HG03196 (cell line): ENCODE results near the gene BMF.
"Not testable (repeated sequence)": the region's sequence is repeated elsewhere in the genome, so short reads cannot be mapped to it uniquely, and the experiment has no call there.

Source experiments
- ATAC-seq: cut with Tn5 transposase; IDR thresholded peaks from one replicate; pipeline ENCODE4 v1.9.1; 2021; ENCODE audit not compliant: unreplicated experiment

BMF gene

DNA sequence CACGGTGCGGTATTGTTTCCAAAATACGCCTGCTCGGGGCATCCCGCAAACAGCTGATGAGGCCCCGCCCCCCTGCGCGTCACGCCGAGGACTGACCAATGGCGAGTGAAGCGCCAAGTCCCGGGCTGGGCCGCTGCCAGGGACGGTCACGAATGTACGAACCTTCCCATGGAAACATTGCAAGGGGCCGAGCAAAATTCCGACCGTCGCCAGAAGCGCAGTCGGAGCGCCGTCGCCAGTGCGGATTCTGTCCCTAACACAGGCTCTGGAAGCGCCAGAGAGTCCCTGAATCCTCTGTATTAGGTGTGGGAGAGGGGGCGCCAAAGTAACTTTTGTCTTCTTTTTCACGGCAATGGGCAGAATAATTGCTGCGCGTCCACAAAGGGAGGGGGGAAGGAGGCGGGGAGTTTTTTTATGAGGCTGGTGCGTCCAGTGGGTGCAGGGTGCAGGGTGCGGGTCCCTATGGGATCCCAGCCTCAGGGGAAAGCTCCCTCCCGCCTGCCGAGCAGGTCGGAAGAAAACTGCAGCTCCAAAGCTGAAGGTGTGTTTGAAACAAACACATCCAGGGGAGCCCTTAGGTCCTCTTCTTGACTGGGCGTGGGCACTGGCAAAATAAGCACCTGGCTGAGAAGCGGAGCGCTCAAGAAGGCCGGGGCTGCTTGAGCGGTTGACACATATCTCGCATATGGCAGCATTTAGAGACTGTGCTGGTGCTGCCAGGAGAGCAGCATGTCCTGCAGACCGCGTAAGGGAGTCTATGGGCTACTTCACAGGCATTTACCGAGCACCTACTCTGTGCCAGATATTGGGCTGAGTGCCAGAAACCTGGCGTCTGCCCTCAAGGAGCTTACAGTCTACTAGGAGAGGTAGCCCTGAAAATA is at the start of gene BMF:
TSS of gene BMF (minus strand) at position 25 of the 881 bp plus-strand sequence. CDS start 2,793 bp downstream, outside the sequence.
- peak; percentile 52 for ATAC-seq

DNA sequence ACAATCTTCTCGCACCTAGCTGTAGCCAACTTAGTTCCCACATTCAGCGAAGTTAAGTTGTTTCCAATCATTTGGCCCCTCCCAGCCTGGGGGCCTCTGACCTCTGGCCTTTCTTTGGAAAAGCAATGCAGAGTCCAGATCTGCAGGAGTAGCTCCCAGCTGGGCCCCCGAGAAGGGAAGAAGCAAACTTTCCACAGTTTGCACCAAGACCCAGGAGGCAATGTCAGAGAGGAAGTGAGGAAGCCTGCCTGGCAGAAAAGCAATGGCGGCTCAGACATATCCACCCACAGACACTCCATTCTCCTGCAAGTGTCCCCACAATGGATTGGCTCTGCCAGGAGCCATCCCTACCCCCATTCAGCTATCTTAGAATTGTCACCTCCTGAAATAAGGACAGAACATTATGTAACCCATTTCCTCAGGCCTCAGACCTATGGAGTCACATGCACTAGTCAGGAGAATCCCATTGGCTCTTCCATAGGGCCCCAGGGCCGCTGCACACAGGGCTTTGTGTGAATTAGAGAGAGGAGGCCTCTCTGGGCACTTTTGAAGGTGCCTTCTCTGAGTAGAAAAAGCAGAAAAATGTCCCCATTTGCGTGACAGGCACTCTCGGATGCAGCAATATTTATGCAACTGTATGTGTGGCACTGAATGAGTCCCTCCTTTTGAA is 49.2 kb upstream of the BMF start:
- ATAC-seq = no peak

DNA sequence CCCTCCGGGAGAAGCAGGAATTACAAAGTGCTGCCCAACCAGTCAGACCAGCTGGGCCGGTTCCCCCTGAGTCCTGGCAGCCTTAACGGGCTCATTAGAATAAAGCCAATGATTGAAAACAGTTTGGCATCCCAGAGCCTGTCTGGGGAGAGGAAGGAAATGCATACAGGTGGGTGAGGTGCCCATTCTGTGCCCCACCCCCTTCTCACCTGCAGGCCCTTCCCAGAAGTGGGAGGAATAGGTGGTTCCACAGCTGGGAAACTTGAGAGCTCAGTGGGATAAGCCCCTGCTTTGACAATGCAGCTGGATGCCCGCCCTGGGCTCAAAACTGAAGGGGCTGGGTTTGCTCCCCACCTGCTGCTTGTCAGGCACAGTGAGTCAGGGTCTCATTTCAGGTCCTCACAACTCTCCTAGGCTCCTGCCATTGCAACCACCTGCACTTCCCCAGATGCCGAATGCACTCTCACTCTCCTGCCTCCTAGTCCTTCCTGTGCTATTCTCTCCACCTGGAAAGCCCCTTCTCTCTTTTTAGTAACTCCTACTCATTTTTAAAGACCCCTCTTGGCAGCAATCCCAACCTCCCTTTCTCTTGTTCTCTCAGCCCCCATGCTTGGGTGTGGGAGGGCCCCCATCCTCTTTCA is 46.7 kb upstream of the BMF start:
- ATAC-seq = no peak

DNA sequence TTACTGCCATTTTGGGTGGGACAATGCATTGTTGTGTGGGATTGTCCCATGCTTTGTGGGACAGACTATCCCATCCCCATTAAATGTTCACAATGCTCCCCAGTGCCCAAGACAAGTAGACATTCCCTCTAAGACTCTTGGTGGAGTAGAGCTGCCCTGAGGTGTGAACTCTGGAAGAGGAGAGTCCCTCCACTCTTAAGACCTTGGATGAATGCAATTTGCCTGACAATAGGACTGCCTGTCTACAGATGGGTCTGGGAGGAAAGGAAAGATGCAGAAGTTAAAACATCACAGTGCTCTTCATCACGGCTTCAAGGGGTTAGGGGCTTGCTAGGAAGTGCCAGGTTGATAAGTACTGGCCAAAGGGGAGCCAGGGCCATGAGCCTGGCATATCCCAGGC is 46.1 kb upstream of the BMF start:
- ATAC-seq = not testable (repeated sequence)

- no peak for ATAC-seq
These were observed 43.3 kb upstream of the BMF start for GRCh38 chr15:40151991-40152390.

DNA sequence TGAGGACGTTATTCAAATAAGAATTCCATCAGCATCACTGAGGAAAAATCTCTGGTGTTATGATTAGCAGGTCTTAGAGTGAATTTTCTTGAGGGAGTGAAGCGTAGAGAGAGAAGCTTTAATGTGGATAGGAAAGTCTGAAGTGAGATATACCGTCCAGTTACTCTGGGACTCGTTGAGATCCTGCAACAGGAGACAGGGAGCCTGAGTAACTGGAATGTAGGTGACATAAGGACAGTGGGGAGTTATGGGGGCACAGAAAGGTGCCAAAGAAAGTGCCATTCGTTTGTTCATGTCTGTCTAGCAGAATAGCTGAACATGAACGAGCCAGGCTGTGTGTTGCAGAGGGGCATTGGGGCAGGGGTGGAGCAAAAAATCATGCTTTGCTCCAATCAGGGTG is 42.8 kb upstream of the BMF start:
- no peak for ATAC-seq

- no peak for ATAC-seq
These were observed 41.7 kb upstream of the BMF start for GRCh38 chr15:40150163-40150925.

- ATAC-seq = no peak
These were observed 40.7 kb upstream of the BMF start for GRCh38 chr15:40149339-40149738.

DNA sequence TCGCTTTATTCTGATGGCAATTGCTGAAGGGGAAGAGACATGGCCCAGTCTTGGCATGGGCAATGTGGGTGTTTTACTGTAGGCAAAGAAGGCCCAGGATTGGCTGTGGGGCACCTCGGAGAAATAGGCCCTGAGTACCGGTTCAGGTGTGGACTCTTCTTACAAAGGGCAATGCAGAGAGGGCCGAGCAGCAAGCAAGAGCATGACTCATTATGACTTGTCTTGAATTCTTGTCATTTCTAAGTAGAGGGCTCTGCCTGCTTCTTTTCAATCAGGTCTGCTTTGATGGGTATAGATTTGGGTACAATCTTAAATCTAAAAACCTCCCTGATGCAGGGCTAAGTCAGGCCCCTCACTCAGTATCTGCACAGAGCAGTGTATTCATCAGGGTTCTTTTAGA is 37.4 kb upstream of the BMF start:
- ATAC-seq = no peak

GRCh38 chr15:40142428-40142827 is 33.7 kb upstream of the BMF start:
- no peak for ATAC-seq

DNA sequence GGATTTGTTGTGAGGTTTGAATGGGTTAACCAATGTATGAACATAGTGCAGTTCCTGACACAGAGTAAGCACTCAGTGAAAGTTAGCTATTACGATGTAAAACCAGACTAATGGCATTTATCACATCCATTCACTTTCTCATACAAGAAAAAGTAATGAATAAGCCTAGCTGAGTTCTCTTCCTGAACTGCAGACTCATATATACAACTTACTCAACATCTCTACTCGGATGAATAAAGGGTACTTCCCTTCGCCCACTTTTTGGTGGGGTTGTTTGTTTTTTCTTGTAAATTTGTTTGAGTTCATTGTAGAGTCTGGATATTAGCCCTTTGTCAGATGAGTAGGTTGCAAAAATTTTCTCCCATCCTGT is 29.5 kb upstream of the BMF start:
- ATAC-seq = not testable (repeated sequence)

DNA sequence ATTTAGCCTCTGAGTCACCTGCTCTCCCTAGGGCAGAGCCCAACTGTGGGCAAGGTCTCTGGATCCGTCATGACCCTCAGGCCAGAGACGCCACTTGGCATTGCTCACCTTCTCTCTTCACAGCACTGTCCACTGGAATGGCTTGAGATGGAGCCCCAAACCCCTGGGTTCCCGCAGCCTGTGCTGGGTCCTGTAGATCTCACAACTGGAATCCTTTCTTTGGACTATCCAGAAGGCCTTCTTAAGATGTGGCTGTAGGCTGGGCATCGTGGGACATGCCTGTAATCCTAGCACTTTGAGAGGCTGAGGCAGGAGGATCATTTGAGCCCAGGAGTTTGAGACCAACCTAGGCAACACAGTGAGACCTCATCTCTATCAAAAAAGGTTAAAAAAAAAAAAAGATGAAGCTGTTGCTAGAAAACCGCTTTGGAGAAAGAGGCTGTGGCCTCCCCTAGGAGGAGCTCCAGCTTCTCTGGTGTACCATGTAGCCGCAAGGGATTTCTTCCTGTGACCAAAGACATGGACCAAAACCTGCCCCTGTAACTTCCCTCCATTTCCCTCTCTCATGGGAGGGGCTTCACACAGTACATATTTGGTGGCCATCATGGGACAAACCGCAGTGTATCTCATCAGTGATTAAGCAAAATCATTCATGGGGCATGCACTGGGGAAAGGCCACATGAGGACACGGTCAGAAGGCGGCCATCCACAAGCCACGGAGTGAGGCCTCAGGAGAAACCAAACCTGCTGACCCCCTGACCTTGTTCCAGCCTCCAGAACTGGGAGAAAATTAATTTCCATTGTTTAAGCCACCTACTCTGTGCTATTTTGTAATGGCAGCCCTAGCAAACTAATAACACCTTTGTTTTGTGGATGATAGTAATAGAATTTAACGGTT is 28.9 kb upstream of the BMF start:
- ATAC-seq = no peak

DNA sequence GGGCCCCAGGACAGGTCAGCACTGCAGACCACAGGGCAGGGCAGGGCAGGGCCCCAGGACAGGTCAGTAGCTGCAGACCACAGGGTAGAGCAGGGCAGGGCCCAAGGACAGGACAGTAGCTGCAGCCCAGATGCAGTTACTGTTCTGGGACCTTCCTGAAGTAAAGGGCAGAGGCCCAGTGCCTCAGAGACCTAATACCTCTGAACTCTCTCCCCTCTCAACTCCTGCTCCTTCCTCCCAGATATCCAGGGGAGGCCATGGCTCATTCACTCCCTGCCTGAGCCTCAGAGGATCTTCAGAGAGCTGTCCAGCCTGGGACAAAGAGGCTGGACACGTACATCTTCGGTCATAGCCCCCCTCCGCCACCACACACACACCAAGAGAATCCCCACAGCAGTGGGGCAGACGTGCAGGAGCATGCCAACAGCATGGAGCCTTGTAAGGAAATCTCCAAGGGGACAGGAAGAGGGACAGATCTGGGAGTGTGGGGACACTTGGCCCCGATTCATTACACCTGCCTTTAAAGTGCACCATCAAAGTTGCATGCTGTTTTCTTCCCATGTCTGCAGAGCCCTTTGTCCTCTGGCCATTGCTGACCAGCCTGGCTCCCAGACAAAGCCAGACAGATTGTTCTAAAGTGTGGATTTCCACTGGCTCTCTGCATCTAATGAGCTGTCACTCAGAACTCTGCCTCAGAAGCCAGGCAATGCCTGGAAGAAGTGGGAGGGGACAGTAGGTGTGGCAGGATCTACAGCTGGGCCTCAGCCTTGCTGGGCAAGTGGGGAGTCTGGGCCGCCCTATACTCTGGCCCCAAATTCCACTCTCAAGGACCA is 28.0 kb upstream of the BMF start:
- ATAC-seq = no peak

- ATAC-seq = not testable (repeated sequence)
These were observed 27.3 kb upstream of the BMF start for GRCh38 chr15:40135846-40136450.

DNA sequence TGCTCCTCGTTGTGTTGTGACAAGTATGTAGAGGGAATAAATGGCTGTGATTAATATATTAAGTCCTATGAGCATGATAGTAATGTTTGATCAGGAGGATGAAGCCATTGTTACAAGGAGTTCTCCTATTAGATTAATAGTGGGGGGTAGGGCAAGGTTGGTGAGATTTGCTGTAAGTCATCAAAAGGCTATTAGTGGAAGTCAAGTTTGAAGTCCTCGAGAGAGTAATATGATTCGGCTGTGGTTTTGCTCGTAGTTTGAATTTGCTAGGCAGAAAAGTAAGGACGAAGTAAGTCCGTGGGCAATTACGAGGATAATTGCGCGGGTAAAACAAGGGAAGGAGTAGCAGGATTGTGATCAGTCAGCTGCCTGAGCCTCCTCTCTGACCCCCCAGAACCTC is 26.2 kb upstream of the BMF start:
- no peak for ATAC-seq

DNA sequence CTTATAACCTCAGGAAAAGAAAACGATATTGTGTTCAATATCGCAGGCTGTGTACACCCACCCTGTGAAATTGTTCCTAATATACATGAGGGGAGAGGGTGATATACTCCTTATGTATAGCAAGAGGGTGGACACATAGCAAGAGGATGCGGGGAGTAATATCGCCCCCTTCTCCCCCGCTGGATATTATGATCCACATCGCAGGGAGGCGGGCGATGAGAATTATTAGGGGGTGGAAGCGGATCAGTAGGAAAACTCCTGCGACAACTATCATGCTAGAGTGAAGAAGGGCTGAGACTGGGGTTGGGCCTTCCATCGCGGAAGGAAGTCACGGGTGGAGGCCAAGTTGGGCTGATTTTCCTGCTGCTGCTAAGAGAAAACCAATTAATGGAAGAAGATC is 24.9 kb upstream of the BMF start:
- no peak for ATAC-seq

DNA sequence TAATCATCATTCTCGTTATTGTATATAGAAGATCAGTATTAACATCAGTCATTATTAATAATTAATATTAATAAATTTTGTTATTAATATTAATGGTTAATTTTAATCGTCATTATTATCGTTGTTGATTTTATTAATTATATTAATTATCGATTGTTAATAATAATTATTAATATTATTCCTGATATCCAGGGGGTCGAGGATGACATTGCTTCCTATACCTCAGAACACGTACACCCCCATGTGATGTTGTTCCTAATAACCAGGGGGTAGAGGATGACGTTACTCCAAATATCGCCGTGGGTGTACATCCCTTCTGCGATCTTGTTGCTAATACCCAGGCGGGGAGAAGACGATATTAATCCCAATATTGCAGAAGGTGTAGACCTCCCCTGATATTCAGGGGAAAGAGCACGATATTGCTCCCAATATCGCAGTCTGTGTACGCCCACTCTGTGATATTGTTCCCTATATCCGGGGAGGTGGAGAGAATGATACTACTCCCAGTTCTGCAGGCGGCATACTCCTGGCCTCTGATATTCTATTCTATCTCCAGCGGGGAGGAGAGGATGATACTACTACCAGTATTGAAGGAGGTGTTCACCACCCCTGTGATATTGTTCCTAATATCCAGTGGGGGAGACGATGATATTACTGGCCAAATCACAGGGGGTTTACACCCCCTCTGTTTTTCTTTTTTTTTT is 22.3 kb upstream of the BMF start:
- no peak for ATAC-seq

DNA sequence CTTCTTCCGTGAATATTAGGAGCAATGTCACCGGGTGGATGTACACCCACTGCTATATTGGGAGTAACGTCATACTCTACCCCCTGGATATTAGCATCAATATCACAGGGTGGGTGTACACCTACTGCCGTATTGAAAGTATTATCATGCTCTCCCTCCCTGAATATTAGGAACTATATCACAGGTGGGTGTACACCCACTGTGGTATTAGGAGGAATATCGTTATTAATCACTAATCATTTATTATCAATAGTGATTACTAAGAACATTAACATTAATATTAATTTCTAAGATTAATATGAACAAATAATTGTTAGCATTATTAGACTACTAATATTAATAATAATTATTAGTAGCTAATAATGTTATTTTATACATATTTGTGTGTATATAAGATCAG is 21.4 kb upstream of the BMF start:
- ATAC-seq = no peak
